ENCODE measurements around the gene ZNF792.
"Not testable (repeated sequence)": the region's sequence is repeated elsewhere in the genome, so short reads cannot be mapped to it uniquely, and the experiment has no call there.

The ZNF792 gene

GRCh38 chr19:34963573-34964406 is at the start of gene ZNF792:
Gene ZNF792 (minus strand): TSS chr19:34964229. CDS start chr19:34963662, 567 bp downstream.
- DNase-seq (peak; percentile 70), ATAC-seq (peak; percentile 79)
- peaks cover 22% of the 10 kb centered on the region for H3K4me1 Mint-ChIP-seq
- H3K9me3 Mint-ChIP-seq, result peaks cover 43% of the 10 kb centered on the region
- H3K27me3 Mint-ChIP-seq, result no peaks in the 10 kb centered on the region
- peak within 1 kb of the TSS; percentile 86 for H3K4me3 Mint-ChIP-seq
- H3K36me3 Mint-ChIP-seq (ENCODE audit: low read depth), result peaks cover 42% of the 10 kb centered on the region
- peak within 1 kb of the TSS; percentile 81 for H3K27ac Mint-ChIP-seq

GRCh38 chr19:35013041-35013819 is 49.2 kb upstream of the ZNF792 start:
- Mint-ChIP-seq H3K36me3 (ENCODE audit: low read depth) (peaks cover 50% of the 10 kb centered on the region), H3K9me3 (no peaks in the 10 kb centered on the region), H3K27me3 (no peaks in the 10 kb centered on the region), H3K27ac (peak overlapping the region; percentile 90), H3K4me1 (peaks cover 57% of the 10 kb centered on the region), H3K4me3 (peak overlapping the region; percentile 46)
- peak; percentile 87 for DNase-seq
- ATAC-seq, result peak; percentile 75

DNA sequence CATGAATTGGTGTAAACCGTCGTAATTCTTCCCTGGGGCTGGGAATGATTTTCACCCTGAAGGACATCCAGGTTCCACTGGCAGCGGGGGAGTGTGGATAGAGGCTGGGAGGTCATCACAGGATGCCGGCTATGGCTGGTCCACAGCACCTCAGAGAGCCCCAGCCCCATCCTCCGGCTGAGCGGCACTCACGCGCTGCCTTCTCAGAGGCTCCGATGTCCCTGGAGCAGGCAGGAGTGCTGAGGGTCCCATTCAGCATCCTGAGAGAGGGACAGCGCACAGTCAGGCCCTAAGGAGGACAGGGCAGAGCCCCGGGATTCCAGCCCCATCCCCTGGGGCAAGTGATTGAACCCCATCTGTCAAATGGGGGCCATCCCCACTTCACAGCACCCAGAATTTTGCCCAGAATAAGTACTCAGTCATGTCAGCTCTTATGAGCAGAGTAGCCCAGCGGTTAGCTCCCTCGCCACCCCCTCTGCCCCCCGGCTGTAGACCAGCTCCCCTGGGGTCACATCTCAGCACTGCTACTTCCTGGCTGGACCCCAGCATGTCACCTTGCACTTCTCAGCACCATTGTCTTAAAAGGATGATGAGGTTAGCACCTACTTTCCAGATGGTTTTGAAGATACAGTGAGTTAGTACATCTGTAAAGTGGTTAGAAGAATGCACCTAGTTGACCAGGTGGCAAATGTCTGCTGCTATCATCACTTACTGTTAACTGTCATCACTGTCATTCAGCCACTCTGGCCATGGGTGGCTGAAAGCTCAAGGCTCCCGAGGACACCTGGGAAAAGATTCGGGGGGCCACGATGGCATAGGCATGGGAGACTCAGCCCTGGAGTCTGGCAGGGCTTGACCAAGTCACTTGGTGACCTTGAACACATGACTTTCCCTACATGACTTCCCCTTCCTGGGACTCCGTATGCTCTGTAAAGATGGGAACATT is 48.0 kb upstream of the ZNF792 start:
- peaks cover 57% of the 10 kb centered on the region for H3K4me1 Mint-ChIP-seq
- H3K4me3 Mint-ChIP-seq, result no peak overlapping the region
- peak overlapping the region; percentile 90 for H3K27ac Mint-ChIP-seq
- peaks cover 41% of the 10 kb centered on the region for H3K36me3 Mint-ChIP-seq (ENCODE audit: low read depth)
- no peak for ATAC-seq
- no peaks in the 10 kb centered on the region for H3K9me3 Mint-ChIP-seq
- no peak for DNase-seq
- H3K27me3 Mint-ChIP-seq, result no peaks in the 10 kb centered on the region

GRCh38 chr19:35011091-35011689 is 47.2 kb upstream of the ZNF792 start:
- peaks cover 62% of the 10 kb centered on the region for H3K4me1 Mint-ChIP-seq
- H3K27me3 Mint-ChIP-seq, result no peaks in the 10 kb centered on the region
- peaks cover 49% of the 10 kb centered on the region for H3K36me3 Mint-ChIP-seq (ENCODE audit: low read depth)
- H3K9me3 Mint-ChIP-seq, result no peaks in the 10 kb centered on the region
- no peak for ATAC-seq
- H3K4me3 Mint-ChIP-seq, result no peak overlapping the region
- no peak for DNase-seq
- peak overlapping the region; percentile 65 for H3K27ac Mint-ChIP-seq

DNA sequence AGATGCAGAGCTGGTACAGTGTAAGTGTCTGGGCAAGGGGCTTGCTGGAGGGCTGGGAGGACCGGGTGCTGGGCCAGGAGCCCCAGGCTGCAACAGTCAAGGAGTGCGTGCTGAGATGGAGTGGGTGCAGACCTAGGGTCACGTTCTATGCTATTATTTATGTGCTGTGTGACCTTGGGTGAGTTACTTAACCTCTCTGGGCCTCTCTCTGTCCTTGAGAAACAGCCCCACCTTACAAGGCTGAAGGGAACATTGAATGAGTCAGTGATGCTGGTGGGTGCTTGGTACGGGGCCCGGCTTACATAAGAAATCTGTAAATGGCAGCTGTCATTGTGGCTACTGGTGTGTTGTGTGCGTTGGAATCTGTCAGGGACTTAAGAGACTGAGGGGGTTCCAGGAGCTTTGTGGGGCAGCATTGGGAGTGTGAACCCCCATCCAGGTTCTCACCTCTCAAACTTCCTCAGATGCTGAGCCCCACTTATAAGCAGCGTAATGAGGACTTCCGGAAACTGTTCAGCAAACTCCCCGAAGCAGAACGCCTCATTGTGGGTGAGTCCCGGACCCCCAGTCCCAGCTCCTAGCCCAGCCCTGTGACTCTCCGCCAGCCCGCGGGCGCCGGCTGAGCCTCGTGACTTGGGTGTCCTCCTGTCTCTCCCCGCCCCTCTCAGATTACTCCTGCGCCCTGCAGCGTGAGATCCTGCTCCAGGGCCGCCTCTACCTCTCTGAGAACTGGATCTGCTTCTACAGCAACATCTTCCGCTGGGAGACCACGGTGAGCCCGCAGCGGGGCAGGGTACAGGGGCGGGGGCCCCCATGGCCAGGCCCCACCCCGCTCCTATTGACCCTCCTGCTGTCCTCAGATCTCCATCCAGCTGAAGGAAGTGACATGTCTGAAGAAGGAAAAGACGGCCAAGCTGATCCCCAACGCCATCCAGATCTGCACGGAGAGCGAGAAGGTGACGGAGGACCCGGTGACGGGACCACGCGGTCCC is 45.7 kb upstream of the ZNF792 start:
- Mint-ChIP-seq H3K36me3 (ENCODE audit: low read depth) (peaks cover 45% of the 10 kb centered on the region), H3K27ac (peak overlapping the region; percentile 9), H3K27me3 (no peaks in the 10 kb centered on the region), H3K9me3 (no peaks in the 10 kb centered on the region), H3K4me1 (peaks cover 55% of the 10 kb centered on the region), H3K4me3 (no peak overlapping the region)
- DNase-seq, result no peak
- no peak for ATAC-seq

DNA sequence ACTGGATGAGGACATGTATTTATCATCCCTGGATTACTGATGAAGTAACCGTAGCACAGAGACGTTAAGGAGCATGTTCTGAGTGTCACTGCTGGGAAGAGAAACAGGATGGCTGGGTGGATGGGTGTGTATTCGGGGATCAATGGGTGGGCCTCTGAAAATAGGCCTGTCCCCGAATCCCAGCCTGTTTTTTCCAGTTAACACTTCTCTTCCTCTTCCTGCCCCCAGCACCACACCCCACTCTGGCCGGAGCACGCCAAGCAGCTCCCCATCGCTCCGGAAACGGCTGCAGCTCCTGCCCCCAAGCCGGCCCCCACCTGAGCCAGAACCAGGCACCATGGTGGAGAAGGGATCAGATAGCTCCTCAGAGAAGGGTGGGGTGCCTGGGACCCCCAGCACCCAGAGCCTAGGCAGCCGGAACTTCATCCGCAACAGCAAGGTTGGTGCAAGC is 44.9 kb upstream of the ZNF792 start:
- Mint-ChIP-seq H3K4me1 (peaks cover 52% of the 10 kb centered on the region), H3K27me3 (no peaks in the 10 kb centered on the region), H3K36me3 (ENCODE audit: low read depth) (peaks cover 44% of the 10 kb centered on the region), H3K4me3 (no peak overlapping the region), H3K27ac (no peak overlapping the region), H3K9me3 (no peaks in the 10 kb centered on the region)
- DNase-seq, result no peak
- no peak for ATAC-seq

GRCh38 chr19:35007427-35007826 is 43.4 kb upstream of the ZNF792 start:
- not testable (repeated sequence) for ATAC-seq, H3K27ac Mint-ChIP-seq, H3K4me3 Mint-ChIP-seq, H3K27me3 Mint-ChIP-seq, H3K9me3 Mint-ChIP-seq, DNase-seq
- peaks cover 41% of the 10 kb centered on the region for H3K36me3 Mint-ChIP-seq (ENCODE audit: low read depth)
- peaks cover 51% of the 10 kb centered on the region for H3K4me1 Mint-ChIP-seq

GRCh38 chr19:35006999-35007365 is 43.0 kb upstream of the ZNF792 start:
- H3K4me1 Mint-ChIP-seq, result peaks cover 51% of the 10 kb centered on the region
- peak overlapping the region; percentile 21 for H3K27ac Mint-ChIP-seq
- no peaks in the 10 kb centered on the region for H3K9me3 Mint-ChIP-seq
- DNase-seq, result no peak
- H3K27me3 Mint-ChIP-seq, result no peaks in the 10 kb centered on the region
- no peak overlapping the region for H3K4me3 Mint-ChIP-seq
- H3K36me3 Mint-ChIP-seq (ENCODE audit: low read depth), result peaks cover 42% of the 10 kb centered on the region
- no peak for ATAC-seq

GRCh38 chr19:35006342-35006998 is 42.4 kb upstream of the ZNF792 start:
- DNase-seq, result no peak
- Mint-ChIP-seq H3K4me1 (peaks cover 53% of the 10 kb centered on the region), H3K27me3 (no peaks in the 10 kb centered on the region), H3K27ac (peak overlapping the region; percentile 52), H3K9me3 (no peaks in the 10 kb centered on the region), H3K4me3 (no peak overlapping the region), H3K36me3 (ENCODE audit: low read depth) (peaks cover 47% of the 10 kb centered on the region)
- no peak for ATAC-seq

DNA sequence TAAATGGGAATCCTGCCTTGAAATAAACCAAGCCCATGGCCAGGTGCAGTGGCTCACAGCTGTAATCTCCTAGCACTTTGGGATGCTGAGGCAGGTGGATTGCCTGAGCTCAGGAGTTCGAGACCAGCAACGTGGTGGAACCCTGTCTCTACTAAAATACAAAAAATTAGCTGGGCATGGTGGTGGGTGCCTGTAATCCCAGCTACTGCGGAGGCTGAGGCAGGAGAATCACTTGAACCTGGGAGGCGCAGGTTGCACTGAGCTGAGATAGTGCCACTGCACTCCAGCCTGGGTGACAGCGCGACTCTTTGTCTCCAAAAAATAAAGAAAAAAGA is 41.9 kb upstream of the ZNF792 start:
- peak overlapping the region; percentile 52 for H3K27ac Mint-ChIP-seq
- H3K4me3 Mint-ChIP-seq, H3K9me3 Mint-ChIP-seq, DNase-seq, ATAC-seq, H3K27me3 Mint-ChIP-seq: not testable (repeated sequence)
- H3K4me1 Mint-ChIP-seq, result peaks cover 52% of the 10 kb centered on the region
- peaks cover 52% of the 10 kb centered on the region for H3K36me3 Mint-ChIP-seq (ENCODE audit: low read depth)

GRCh38 chr19:35005256-35005977 is 41.4 kb upstream of the ZNF792 start:
- Mint-ChIP-seq H3K4me3 (no peak overlapping the region), H3K9me3 (no peaks in the 10 kb centered on the region), H3K27ac (peak overlapping the region; percentile 52), H3K36me3 (ENCODE audit: low read depth) (peaks cover 49% of the 10 kb centered on the region), H3K27me3 (no peaks in the 10 kb centered on the region), H3K4me1 (peaks cover 49% of the 10 kb centered on the region)
- DNase-seq (no peak), ATAC-seq (no peak)

GRCh38 chr19:35004517-35005255 is 40.7 kb upstream of the ZNF792 start:
- no peaks in the 10 kb centered on the region for H3K9me3 Mint-ChIP-seq
- DNase-seq, result no peak
- no peak for ATAC-seq
- H3K4me1 Mint-ChIP-seq, result peaks cover 47% of the 10 kb centered on the region
- H3K27ac Mint-ChIP-seq, result peak overlapping the region; percentile 98
- H3K27me3 Mint-ChIP-seq, result no peaks in the 10 kb centered on the region
- peaks cover 46% of the 10 kb centered on the region for H3K36me3 Mint-ChIP-seq (ENCODE audit: low read depth)
- peak overlapping the region; percentile 24 for H3K4me3 Mint-ChIP-seq
